ENCODE measurements around the gene PFKFB2.

The PFKFB2 gene

GRCh38 chr1:207109004-207109403, 55.9 kb downstream of the PFKFB2 start:
- H3K4me3 Mint-ChIP-seq = no peak overlapping the region
- H3K9me3 Mint-ChIP-seq = no peaks in the 10 kb centered on the region
- DNase-seq = no peak
- H3K27ac Mint-ChIP-seq = no peak overlapping the region
- peaks cover 36 to 60% of the 10 kb centered on the region in 2 donors for H3K27me3 Mint-ChIP-seq
- H3K36me3 Mint-ChIP-seq (ENCODE audit: insufficient read depth) = no peaks in the 10 kb centered on the region
- ATAC-seq (replicated peaks) = no peak
- H3K4me1 Mint-ChIP-seq (ENCODE audit: low read depth in 2 of 2) = no peaks in the 10 kb centered on the region

- Mint-ChIP-seq H3K27ac (no peak overlapping the region), H3K9me3 (no peaks in the 10 kb centered on the region), H3K4me3 (no peak overlapping the region), H3K27me3 (peaks cover 40 to 47% of the 10 kb centered on the region in 2 donors), H3K4me1 (ENCODE audit: low read depth in 2 of 2) (no peaks in the 10 kb centered on the region), H3K36me3 (ENCODE audit: insufficient read depth) (no peaks in the 10 kb centered on the region)
- DNase-seq = no peak
- no peak for ATAC-seq (replicated peaks)
These were observed 59.7 kb downstream of the PFKFB2 start for GRCh38 chr1:207112616-207113296.

GRCh38 chr1:207115269-207115668, 62.2 kb downstream of the PFKFB2 start:
- ATAC-seq (replicated peaks) (no peak), DNase-seq (no peak)
- Mint-ChIP-seq H3K36me3 (ENCODE audit: insufficient read depth) (no peaks in the 10 kb centered on the region), H3K4me3 (no peak overlapping the region), H3K9me3 (no peaks in the 10 kb centered on the region), H3K4me1 (ENCODE audit: low read depth in 2 of 2) (no peaks in the 10 kb centered on the region), H3K27me3 (peaks cover 21 to 22% of the 10 kb centered on the region in 2 donors), H3K27ac (no peak overlapping the region)

- DNase-seq (no peak), ATAC-seq (replicated peaks) (no peak)
- Mint-ChIP-seq H3K4me3 (no peak overlapping the region), H3K9me3 (peaks cover 7 to 11% of the 10 kb centered on the region in 2 donors), H3K4me1 (ENCODE audit: low read depth in 2 of 2) (no peaks in the 10 kb centered on the region), H3K27me3 (peaks cover 30 to 31% of the 10 kb centered on the region in 2 donors), H3K27ac (no peak overlapping the region), H3K36me3 (ENCODE audit: insufficient read depth) (no peaks in the 10 kb centered on the region)
These were observed 71.3 kb downstream of the PFKFB2 start for GRCh38 chr1:207124389-207124788.

- Mint-ChIP-seq H3K9me3 (peaks cover 10 to 12% of the 10 kb centered on the region in 2 donors), H3K4me1 (ENCODE audit: low read depth in 2 of 2) (no peaks in the 10 kb centered on the region), H3K27me3 (peaks cover 22 to 24% of the 10 kb centered on the region in 2 donors), H3K27ac (no peak overlapping the region), H3K36me3 (ENCODE audit: insufficient read depth) (no peaks in the 10 kb centered on the region), H3K4me3 (no peak overlapping the region)
- DNase-seq (no peak), ATAC-seq (replicated peaks) (no peak)
These were observed 75.4 kb downstream of the PFKFB2 start for GRCh38 chr1:207128336-207128921.

GRCh38 chr1:207129053-207129452, 76.0 kb downstream of the PFKFB2 start:
- peaks cover 10 to 12% of the 10 kb centered on the region in 2 donors for H3K9me3 Mint-ChIP-seq
- H3K36me3 Mint-ChIP-seq (ENCODE audit: insufficient read depth) = no peaks in the 10 kb centered on the region
- H3K27me3 Mint-ChIP-seq = peaks cover 17 to 20% of the 10 kb centered on the region in 2 donors
- no peak overlapping the region for H3K4me3 Mint-ChIP-seq
- no peak for ATAC-seq (replicated peaks)
- H3K27ac Mint-ChIP-seq = no peak overlapping the region
- no peaks in the 10 kb centered on the region for H3K4me1 Mint-ChIP-seq (ENCODE audit: low read depth in 2 of 2)
- no peak for DNase-seq
